Measurements from ENCODE around the gene NDUFAB1. TPM values are rescaled to one million over a fixed set of nuclear protein-coding genes. Genes with fewer than 3 reads are reported as not detected.

NDUFAB1 gene
- total and polyA plus RNA-seq, 2 of the 13 experiments (the other 11 are each of a cell fraction or from before 2014, with no cell fraction given), result 221 to 601 TPM

- TF ChIP-seq DNMT3B (CRISPR knock-in tag; conservative IDR thresholded peaks at IDR 0.05) (no peak), ZNF34 (CRISPR knock-in tag; IDR thresholded peaks at IDR 0.05; ENCODE audit: borderline replicate concordance) (no peak), ZNF605 (CRISPR knock-in tag; IDR thresholded peaks at IDR 0.05) (no peak), TERF1 (CRISPR knock-in tag; IDR thresholded peaks at IDR 0.05) (no peak), FLYWCH1 (CRISPR knock-in tag; IDR thresholded peaks at IDR 0.05) (no peak), KDM2A (CRISPR knock-in tag; IDR thresholded peaks at IDR 0.05; ENCODE audit: borderline replicate concordance, low read depth) (peak; percentile 8; the same call in 1 of the 2 replicates), KMT2B (CRISPR knock-in tag; IDR thresholded peaks at IDR 0.05) (no peak), CREB1 (IDR thresholded peaks at IDR 0.05) (no peak), CREB1 (CRISPR knock-in tag; IDR thresholded peaks at IDR 0.05) (no peak), FOXP1 (IDR thresholded peaks at IDR 0.05) (no peak), FOXP1 (CRISPR knock-in tag; IDR thresholded peaks at IDR 0.05) (no peak), SAFB2 (CRISPR knock-in tag; IDR thresholded peaks at IDR 0.05; ENCODE audit: borderline replicate concordance, low read depth) (0 out of 2 replicates have a peak, but pooled peaks have one; percentile 59), NKX3-1 (CRISPR knock-in tag; IDR thresholded peaks at IDR 0.05) (no peak), NFKB2 (CRISPR knock-in tag; IDR thresholded peaks at IDR 0.05; ENCODE audit: borderline replicate concordance) (0 out of 2 replicates have a peak, but pooled peaks have one; percentile 11), SMAD1 (CRISPR knock-in tag; IDR thresholded peaks at IDR 0.05; ENCODE audit: borderline replicate concordance, low read depth) (no peak), DDIT3 (CRISPR knock-in tag; IDR thresholded peaks at IDR 0.05) (no peak), IRF9 (CRISPR knock-in tag; IDR thresholded peaks at IDR 0.05; ENCODE audit: borderline replicate concordance) (0 out of 2 replicates have a peak, but pooled peaks have one; percentile 44), TIGD3 (CRISPR knock-in tag; IDR thresholded peaks at IDR 0.05; ENCODE audit: borderline replicate concordance) (0 out of 2 replicates have a peak, but pooled peaks have one; percentile 2), ZNF354B (CRISPR knock-in tag; IDR thresholded peaks at IDR 0.05) (no peak), SP5 (CRISPR knock-in tag; IDR thresholded peaks at IDR 0.05; ENCODE audit: borderline replicate concordance, low read depth) (0 out of 2 replicates have a peak, but pooled peaks have one; percentile 6)
- TF ChIP-seq, protein P1, sequence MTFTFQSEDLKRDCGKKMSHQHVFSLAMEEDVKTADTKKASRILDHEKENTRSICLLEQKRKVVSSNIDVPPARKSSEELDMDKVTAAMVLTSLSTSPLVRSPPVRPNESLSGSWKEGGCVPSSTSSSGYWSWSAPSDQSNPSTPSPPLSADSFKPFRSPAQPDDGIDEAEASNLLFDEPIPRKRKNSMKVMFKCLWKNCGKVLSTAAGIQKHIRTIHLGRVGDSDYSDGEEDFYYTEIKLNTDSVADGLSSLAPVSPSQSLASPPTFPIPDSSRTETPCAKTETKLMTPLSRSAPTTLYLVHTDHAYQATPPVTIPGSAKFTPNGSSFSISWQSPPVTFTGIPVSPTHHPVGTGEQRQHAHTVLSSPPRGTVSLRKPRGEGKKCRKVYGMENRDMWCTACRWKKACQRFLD (CRISPR knock-in tag; IDR thresholded peaks at IDR 0.05; ENCODE audit: borderline replicate concordance), result 0 out of 2 replicates have a peak, but pooled peaks have one; percentile 14
- TF ChIP-seq, protein P2, sequence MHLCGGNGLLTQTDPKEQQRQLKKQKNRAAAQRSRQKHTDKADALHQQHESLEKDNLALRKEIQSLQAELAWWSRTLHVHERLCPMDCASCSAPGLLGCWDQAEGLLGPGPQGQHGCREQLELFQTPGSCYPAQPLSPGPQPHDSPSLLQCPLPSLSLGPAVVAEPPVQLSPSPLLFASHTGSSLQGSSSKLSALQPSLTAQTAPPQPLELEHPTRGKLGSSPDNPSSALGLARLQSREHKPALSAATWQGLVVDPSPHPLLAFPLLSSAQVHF (CRISPR knock-in tag; IDR thresholded peaks at IDR 0.05), result no peak
These were observed 46.2 kb upstream of the NDUFAB1 start (continued) for GRCh38 chr16:23642246-23642774.

All from HepG2 (cell line).